Stimulated activated CD8-positive, alpha-beta memory T cell treated with anti-CD3 and anti-CD28 coated beads, Interleukin-15, amount 100 ng/mL, for 24 hours (primary cell): Measurements from ENCODE around the gene SDC4.

Source experiments
- DNase-seq: peaks from one replicate; pipeline ENCODE4 v3.0.0-alpha.2; 2020; ENCODE audit warnings: low read depth

The SDC4 gene

DNA sequence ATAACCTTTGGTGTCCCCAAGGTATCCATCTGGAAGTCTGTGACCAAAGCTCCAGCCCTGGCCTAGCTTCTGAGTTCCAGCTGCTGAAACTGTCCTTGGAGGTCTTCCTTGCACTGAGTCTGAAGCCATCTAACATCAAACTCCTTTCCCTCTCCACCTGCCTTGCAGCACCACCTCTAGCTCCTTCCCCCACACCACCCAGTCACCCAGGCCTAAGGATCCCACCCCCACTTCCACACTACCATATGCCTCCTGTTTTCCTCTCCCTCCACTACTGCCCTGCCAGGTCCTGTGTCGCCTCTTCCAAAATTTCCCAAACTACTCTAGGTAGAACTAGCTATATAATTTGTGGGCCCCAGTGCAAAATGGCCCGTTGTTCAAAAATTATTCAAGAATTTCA lies 29.3 kb downstream of the SDC4 start:
- DNase-seq: no peak

GRCh38 chr20:45318386-45318939 lies 29.8 kb downstream of the SDC4 start:
- no peak for DNase-seq

DNA sequence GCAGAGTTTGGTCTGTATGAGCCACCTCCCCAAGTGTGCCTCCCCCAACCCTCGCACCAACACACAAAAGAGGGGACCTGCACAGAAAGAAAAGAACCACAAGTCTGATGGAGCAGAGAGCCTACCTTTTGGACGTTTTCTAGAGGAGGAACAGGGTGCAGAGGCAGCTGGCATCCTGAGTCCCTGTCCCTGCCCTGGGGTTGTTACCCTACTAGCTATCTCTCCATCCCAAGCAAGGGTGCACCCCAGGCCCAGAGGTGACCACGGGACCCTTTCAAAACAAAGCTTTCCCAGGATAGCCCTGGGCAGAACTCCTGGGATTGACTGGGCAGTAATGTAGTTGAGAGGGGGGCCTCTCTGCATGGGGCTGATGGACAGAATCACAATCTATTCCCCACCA lies 30.4 kb downstream of the SDC4 start:
- no peak for DNase-seq

- no peak for DNase-seq
These were observed 31.8 kb downstream of the SDC4 start for GRCh38 chr20:45316150-45317080.

DNA sequence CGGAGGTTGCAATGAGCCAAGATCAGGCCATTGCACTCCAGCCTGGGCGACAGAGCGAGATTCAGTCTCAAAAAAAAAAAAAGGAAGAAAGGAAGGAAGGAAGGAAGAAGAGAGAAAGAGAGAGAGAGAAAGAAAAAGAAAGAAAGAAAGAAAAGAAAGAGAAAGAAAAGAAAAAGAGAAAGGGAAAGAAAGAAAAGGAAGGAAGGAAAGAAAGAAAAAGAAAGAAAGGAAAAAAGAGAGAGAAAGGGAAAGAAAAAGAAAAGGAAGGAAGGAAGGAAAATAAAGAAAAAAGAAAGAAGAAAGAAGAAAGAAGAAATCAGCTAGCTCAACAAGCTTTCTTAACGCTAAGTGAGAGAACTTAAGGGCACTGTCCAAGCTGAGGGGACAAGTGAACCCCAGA lies 32.6 kb downstream of the SDC4 start:
- DNase-seq: no peak

- DNase-seq: no peak
These were observed 34.3 kb downstream of the SDC4 start for GRCh38 chr20:45313943-45314342.

DNA sequence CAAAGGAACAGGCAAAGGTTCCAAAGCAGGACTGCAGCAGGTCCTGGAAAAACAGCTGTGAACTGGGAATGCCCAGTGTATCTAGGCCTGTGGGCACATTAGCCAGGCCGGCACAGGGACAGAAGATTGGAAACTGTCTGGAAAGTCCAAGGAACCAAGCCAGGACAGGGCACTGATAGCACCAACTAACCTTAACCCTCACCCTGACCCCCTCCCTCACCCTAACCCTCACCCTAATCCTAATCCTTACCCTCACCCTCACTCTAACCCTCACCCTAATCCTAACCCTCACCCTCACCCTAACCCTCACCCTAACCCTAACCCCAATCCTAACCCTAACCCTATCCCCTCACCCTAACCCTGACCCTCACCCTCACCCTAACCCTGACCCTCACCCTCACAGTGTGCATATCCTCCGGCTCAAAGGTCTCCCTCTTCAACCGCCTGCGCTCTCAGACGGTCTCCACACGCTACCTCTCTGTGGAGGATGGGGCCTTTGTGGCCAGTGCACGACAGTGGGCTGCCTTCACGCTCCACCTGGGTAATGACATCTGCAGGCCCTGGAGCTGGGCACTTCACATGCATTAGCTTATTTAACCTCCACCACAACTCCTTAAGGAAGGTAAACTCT lies 35.0 kb downstream of the SDC4 start:
- DNase-seq: no peak

- no peak for DNase-seq
These were observed 36.0 kb downstream of the SDC4 start for GRCh38 chr20:45312241-45312640.

GRCh38 chr20:45311589-45312211 lies 36.5 kb downstream of the SDC4 start:
- DNase-seq: peak; percentile 57

DNA sequence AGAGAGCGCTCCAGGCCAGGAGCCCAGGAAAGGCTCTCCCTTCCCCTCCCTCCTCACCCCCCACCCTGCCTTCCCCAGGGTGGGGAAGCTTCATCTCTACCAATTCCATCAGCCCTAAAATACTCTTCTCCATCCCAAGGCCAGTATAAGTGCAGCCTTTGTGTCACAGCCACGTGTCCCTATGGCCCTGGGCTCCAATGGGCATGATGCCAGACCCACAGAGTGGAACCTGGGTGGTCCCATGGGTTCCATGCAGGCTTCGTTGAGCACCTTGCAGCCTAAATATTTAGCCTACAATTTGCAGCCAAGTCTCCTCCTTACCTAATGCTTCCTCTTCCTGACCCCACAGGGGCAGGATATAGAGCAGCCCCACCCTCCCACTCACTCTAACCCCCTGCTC lies 39.1 kb downstream of the SDC4 start:
- DNase-seq: no peak

DNA sequence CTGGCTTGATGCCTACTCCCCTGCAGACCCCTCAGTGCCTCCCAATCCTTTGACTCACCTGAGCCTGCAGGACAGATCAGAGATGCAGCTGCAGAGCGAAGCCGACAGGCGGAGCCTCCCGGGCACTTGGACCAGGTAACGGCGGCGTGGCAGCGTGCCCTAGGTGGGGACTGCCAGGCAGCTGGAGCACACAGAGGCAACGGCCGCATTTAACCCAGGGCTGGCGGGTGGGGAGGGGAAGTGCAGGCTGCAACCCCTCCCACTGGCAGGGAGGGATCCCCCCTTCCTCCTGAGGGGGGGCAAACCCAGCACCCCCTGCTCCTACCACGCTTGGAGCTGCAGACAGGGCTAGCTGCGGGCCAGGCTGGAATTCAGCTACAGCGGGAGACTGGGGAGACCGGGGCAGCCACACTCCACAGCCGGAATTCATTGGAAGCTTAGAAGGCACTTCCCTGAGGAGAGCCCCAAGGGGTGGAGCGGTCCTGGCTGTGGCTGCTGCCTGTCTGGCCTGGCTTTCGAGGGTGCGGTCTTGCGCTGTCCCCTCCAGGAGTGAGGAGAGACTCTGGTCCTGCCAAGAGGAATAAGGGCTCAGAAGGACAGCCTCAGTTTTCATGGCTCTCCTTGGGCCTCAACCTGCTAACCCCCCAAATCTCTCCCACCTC lies 40.0 kb downstream of the SDC4 start, which contains the start of gene MATN4:
Gene MATN4, minus strand, starts transcription at position 183 of the 662 bp plus-strand sequence. CDS start 2,717 bp downstream, outside the sequence.
- DNase-seq: no peak

GRCh38 chr20:45307076-45307640 lies 41.1 kb downstream of the SDC4 start:
- no peak for DNase-seq

- peak; percentile 31 for DNase-seq
These were observed 41.7 kb downstream of the SDC4 start, which contains the start of gene RBPJL for GRCh38 chr20:45306431-45306982. RBPJL (plus strand) TSS chr20:45306840; CDS start chr20:45306923, 83 bp downstream.

- DNase-seq: no peak
These were observed 43.0 kb downstream of the SDC4 start for GRCh38 chr20:45305262-45305661.

DNA sequence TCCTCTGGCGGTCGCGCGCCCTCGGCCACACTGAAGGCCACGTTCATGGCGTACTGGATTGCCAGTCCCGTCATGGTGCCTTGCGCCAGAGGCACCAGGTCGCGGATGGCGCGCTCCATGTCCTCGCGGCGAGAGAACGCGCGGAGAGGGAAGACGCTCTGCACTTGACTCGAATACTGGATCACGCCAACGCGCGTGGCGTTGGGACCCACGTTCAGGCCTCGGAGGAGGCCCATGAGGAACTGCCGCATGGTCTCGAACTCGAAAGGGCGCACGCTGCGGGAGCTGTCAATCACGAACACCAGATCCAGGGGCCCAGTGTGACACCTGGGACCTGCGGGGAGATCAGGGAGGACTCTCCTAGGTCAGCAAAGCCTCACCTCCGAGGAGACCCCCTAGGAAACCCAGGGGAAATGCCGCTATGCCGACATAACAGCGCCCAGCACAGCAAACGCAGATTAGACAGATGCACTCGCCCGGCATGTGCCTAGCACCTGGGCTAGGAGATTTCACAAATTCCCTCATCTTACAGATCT lies 43.7 kb downstream of the SDC4 start:
- no peak for DNase-seq

DNA sequence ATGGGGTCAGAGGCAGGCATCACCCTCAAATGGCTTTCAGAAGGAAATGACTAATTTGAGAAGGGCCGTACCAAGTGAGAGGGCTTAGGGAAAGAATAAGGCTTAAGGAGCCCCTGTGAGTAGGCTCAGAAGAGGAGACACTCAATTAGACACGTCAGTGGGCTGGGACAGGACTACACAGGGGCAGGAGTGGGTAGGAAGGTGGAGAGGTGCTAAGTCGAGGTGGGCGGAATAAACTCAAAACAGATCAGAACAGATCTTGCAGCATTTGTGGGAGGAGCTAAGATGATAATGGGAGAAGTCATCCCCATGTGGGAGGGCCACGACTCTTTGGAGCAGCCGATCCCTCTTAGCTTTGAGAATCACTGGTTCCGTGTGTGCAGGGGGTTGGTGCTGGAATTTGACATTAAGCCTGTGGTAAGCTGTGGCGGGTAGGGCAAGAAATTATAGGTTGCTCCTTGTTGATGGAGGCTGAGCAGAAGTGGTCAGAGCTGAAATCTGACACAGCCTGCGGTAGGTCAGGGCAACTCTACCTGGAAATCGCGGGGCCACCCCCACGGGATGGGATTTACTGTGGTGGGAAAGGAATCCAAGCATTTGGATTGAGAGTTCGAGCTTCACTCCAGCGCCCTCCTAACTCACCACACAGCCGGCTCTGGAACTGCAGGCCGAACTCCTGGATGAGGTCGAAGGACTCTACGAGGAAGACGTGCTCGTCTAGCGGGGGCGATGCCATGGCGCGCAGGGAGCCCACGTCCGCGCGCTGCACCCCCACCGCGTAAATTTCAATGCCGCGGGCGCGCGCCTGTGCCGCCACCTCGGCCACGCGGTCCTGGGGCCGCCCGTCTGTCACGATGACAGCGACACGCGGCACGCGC lies 44.4 kb downstream of the SDC4 start:
- DNase-seq: no peak

DNA sequence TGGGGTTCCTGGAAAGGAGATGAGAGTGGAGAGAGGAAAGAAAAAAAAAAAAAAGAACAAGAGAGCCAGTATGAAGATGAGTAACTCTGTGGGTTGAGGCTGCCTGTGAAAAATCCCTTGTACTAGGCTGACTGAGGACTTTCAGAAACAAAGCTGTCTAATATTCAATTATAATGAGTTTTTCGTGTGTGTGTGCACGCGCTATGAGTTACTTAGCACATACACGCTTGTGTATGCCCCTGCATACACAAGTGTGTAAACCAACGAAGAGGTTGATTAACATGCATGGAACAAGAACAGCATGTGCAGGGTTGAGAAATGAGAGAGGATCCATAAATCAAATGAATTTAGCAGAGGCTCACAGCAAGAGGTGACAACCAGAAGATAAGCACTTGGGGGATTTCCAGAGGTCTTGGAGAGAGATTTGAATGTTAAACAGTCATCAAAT lies 46.4 kb downstream of the SDC4 start:
- no peak for DNase-seq

DNA sequence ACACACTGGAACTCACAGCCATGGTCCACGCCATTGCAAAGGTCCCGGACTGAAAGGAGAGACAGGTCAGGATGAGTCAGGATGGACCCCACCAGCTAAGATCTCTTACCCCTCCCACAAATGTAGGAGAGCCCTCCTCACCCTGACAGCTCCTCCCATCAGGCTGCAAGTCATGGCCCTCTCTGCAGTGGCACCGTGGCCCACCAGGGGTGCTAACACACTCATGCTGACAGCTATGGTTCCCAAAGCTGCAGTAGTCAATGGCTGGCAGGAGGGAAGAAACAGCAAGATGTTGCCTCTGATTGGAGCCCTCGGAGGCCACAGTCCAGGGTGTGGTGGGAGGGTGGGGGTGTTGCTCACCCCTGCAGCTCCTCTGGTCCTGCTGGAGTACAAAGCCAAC lies 47.3 kb downstream of the SDC4 start:
- DNase-seq: no peak

- no peak for DNase-seq
These were observed 48.4 kb downstream of the SDC4 start for GRCh38 chr20:45299786-45300185.
